ENCODE data around the gene TMEM271. TPM values are rescaled to one million over a fixed set of nuclear protein-coding genes. Genes with fewer than 3 reads are reported as not detected.

Gene TMEM271
- total RNA-seq, 1 donor from 2014 or later: 0.25 TPM

- H3K27me3 ChIP-seq: no peaks in the 10 kb centered on the region
- DNase-seq (ENCODE audit: extremely low spot score in 2 of 2): no peak
- intact Hi-C loops (cut with DNase I): no loop called here
Measured at GRCh38 chr4:583820-584219, 7.7 kb upstream of the TMEM271 start.

GRCh38 chr4:581753-582361 is 5.8 kb upstream of the TMEM271 start:
- Histone ChIP-seq H3K27ac (no peak overlapping the region), H3K4me1 (peaks cover 9% of the 10 kb centered on the region), H3K9me3 (no peaks in the 10 kb centered on the region), H3K36me3 (no peaks in the 10 kb centered on the region), H3K4me3 (no peak overlapping the region), H3K27me3 (no peaks in the 10 kb centered on the region)
- TF ChIP-seq CTCF (IDR thresholded peaks at IDR 0.05) (no peak), POLR2AphosphoS5 (IDR thresholded peaks at IDR 0.05; ENCODE audit: insufficient read depth in 1 of 2, low read depth in 1 of 2) (no peak), POLR2A (IDR thresholded peaks at IDR 0.05) (no peak)
- no peak for DNase-seq (ENCODE audit: extremely low spot score in 2 of 2)
- intact Hi-C loops (cut with DNase I): no loop called here

More at GRCh38 chr4:583820-584219, 7.7 kb upstream of the TMEM271 start:
- Histone ChIP-seq H3K36me3 (no peaks in the 10 kb centered on the region), H3K9me3 (no peaks in the 10 kb centered on the region), H3K4me1 (no peaks in the 10 kb centered on the region), H3K27ac (no peak overlapping the region), H3K4me3 (no peak overlapping the region)
- TF ChIP-seq CTCF (IDR thresholded peaks at IDR 0.05) (no peak), POLR2AphosphoS5 (IDR thresholded peaks at IDR 0.05; ENCODE audit: insufficient read depth in 1 of 2, low read depth in 1 of 2) (no peak), POLR2A (IDR thresholded peaks at IDR 0.05) (no peak)

GRCh38 chr4:581181-581580 is 5.1 kb upstream of the TMEM271 start:
- H3K4me3 ChIP-seq: no peak overlapping the region
- intact Hi-C loops (cut with DNase I): no loop called here
- no peak for DNase-seq (ENCODE audit: extremely low spot score in 2 of 2)

GRCh38 chr4:579543-580175 is 3.6 kb upstream of the TMEM271 start:
- Histone ChIP-seq H3K4me3 (no peak overlapping the region), H3K36me3 (no peaks in the 10 kb centered on the region), H3K27ac (no peak overlapping the region), H3K9me3 (no peaks in the 10 kb centered on the region), H3K4me1 (peaks cover 9% of the 10 kb centered on the region), H3K27me3 (no peaks in the 10 kb centered on the region)
- TF ChIP-seq POLR2A (IDR thresholded peaks at IDR 0.05): no peak
- TF ChIP-seq CTCF (IDR thresholded peaks at IDR 0.05): no peak
- TF ChIP-seq POLR2AphosphoS5 (IDR thresholded peaks at IDR 0.05; ENCODE audit: insufficient read depth in 1 of 2, low read depth in 1 of 2): no peak
- no peak for DNase-seq (ENCODE audit: extremely low spot score in 2 of 2)
- intact Hi-C loops (cut with DNase I): no loop called here

More at GRCh38 chr4:581181-581580, 5.1 kb upstream of the TMEM271 start:
- Histone ChIP-seq H3K36me3 (no peaks in the 10 kb centered on the region), H3K27ac (no peak overlapping the region), H3K4me1 (peaks cover 9% of the 10 kb centered on the region), H3K27me3 (no peaks in the 10 kb centered on the region), H3K9me3 (no peaks in the 10 kb centered on the region)
- TF ChIP-seq CTCF (IDR thresholded peaks at IDR 0.05) (no peak), POLR2AphosphoS5 (IDR thresholded peaks at IDR 0.05; ENCODE audit: insufficient read depth in 1 of 2, low read depth in 1 of 2) (no peak), POLR2A (IDR thresholded peaks at IDR 0.05) (no peak)
